ENCODE data around the gene OBSCN. TPM values are rescaled to one million over a fixed set of nuclear protein-coding genes. Genes with fewer than 3 reads are reported as not detected.

The OBSCN gene
- total RNA-seq, 1 donor from 2014 or later = 59.5 TPM

DNA sequence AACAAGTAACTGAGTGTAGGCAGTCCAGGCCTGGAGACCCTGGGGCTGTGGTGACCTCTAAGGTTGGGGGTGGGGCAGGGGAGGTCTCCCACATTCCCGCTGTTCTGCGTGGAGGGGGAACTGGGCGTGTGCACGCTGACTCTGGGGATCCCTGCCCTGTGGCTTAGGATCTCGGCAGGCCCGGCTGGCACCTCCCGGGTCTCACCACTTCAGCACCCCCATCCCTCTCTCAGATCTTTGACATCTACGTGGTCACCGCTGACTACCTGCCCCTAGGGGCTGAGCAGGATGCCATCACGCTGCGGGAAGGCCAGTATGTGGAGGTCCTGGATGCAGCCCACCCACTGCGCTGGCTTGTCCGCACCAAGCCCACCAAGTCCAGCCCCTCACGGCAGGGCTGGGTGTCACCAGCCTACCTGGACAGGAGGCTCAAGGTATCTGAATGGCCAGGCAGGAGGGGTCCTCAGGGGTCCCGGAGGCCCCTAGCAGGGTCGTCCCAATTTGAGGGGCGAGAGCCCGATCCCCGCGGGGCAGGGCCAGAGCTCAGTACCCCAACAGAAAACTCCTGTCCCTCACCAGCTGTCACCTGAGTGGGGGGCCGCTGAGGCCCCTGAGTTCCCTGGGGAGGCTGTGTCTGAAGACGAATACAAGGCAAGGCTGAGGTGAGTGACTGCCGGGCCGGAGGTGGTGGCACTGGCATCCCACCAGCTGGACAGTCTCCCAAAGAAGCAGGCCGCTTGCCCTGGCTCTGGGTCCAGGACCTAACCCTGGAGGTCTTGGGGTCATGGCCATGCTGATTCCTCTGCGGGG is 130.1 kb downstream of the OBSCN start:
- no peak for DNase-seq (ENCODE audit: low read depth)

DNA sequence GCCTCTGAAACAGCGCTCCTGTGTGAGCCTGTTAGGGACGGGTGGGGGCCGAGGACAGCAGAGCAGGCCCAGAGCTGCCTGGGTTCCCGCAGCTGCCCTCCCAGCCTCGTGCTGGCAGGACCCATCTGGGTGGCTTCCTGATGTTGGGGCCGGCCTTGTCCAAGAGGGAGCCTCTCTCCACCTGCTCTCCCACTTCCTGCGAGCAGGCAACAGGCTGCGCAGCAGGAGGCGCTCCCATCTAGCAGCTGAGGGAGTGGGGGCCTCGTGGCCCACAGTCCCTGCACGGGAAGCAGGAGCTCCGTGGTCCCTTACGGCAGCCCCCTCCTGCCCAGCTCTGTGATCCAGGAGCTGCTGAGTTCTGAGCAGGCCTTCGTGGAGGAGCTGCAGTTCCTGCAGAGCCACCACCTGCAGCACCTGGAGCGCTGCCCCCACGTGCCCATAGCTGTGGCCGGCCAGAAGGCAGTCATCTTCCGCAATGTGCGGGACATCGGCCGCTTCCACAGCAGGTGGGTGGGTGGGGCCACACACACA is 130.7 kb downstream of the OBSCN start:
- DNase-seq (ENCODE audit: low read depth) = no peak

DNA sequence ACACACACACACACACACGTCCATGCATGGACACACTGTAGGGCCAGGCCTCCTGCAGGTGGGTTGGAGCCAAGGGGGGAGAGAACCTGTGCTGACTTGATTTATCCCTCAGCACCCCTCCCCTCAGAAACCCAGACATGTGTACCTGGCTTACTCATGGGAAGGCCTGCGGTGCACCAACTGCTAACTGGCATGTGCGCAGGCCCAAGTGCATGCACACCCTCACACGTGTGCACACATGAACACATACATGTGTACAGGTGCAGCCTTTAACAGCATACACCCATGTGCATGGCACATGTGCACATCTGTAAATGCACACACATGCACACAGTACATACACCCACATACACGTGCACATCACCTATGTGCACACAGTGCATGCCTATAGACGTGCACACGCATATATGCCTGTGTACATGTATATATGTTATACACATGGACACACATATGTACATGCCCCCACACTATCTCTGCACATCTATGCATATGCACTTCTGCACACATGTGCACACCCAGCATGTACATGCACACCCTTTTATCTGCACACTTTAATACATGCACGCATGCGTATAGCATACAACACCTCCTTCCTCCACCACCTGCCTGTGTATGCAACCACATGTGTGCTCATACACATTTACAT is 131.3 kb downstream of the OBSCN start:
- DNase-seq (ENCODE audit: low read depth) = no peak

DNA sequence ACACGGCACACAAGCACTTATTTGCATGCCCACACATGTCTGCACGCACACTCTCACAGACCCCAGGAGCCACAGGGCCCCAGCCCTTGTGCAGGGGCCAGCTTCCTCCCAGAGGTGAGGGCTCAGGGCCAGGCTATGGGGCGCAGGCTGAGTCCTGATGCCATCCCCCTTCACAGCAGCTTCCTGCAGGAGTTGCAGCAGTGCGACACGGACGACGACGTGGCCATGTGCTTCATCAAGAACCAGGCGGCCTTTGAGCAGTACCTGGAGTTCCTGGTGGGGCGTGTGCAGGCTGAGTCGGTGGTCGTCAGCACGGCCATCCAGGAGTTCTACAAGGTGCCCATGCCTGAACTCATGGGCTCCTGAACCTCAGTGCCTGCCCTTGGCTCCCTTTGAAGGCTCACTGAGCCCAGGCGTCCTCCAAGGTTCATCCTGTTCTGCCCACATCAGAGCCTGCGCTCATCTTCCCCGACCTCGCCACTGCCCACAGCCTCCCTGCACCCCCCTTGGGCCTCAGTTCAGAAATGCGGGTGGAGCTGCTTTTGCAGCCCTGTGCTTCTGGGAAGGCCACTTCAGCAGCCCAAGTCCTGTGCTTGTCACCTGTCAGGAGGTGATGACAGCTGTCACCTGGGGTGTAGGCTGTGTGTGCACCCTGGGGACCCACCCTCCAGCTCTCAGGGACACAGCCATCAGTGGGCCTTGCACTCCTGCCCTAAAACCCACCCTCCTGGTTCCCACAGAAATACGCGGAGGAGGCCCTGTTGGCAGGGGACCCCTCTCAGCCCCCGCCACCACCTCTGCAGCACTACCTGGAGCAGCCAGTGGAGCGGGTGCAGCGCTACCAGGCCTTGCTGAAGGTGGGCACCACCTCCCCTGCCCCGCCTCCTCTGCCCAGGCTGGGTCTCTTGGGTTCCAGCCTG is 132.2 kb downstream of the OBSCN start:
- no peak for DNase-seq (ENCODE audit: low read depth)

DNA sequence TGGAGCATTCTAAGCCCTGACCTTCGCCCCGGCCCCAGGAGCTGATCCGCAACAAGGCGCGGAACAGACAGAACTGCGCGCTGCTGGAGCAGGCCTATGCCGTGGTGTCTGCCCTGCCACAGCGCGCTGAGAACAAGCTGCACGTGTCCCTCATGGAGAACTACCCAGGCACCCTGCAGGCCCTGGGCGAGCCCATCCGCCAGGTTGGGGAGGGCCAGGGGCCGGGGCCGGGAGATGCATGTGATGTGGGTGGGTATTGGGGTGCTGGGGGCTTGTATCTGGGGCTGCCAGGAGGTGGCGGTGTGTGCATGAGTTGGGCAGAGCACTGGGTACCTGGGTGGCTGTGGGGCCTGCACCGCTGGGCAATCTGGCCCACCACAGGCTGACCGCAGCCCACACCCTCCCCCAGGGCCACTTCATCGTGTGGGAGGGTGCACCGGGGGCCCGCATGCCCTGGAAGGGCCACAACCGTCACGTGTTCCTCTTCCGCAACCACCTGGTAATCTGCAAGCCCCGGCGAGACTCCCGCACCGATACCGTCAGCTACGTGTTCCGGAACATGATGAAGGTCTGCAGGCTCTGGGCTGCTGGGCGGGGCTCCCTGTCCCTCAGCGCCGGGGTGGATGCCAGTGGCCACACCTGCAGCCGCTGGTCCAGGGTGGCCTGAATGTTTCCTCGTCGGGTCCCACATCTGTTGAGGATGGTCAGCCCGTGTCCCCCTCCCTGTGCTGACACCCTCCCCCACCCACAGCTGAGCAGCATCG is 133.0 kb downstream of the OBSCN start:
- no peak for DNase-seq (ENCODE audit: low read depth)

DNA sequence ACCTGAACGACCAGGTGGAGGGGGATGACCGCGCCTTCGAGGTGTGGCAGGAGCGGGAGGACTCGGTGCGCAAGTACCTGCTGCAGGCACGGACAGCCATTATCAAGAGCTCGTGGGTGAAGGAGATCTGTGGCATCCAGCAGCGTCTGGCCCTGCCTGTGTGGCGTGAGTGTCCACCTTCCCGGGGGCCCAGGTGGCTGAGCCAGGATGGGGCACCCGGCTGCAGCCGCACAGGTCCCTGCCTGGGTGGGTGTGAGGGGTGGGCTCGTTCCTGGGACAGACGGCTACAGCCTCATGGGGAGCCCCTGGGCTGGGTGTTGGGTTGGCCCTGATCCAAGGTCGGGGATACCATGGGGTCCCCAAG is 133.6 kb downstream of the OBSCN start:
- no peak for DNase-seq (ENCODE audit: low read depth)

DNA sequence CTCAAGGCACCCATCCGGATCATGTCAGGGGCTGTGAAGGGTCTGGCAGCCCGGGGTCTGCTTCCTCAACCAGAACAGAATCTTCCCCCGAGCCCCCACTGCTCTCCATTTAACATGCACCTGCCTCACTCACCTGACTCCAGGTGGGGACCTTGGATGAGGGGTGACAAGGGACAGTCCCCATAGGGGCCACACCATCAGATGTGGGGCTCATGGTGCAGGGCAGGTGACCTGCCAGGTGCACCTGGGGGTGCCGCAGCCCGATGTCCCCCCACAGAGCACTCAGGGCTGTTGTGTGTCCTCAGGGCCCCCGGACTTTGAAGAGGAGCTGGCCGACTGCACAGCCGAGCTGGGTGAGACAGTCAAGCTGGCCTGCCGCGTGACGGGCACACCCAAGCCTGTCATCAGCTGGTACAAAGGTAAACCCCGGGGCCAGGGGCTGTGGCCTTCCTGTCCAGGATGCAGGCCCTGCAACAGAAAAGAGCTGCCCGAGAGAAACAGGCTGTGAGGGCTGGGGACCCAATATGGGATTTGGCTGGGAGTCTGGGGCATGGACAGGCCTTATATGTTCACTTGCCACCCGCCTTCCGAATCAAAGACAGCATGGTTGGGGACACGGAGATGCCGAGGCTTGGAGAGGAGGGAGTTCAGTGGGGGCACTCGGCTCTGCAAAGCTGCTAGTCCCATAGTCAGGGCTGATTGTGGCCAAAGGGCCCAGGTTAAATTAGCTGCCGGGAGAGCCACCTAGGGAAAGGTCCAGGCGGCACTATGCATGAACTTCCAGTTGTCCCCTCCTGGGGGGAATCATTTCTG is 134.2 kb downstream of the OBSCN start:
- no peak for DNase-seq (ENCODE audit: low read depth)

DNA sequence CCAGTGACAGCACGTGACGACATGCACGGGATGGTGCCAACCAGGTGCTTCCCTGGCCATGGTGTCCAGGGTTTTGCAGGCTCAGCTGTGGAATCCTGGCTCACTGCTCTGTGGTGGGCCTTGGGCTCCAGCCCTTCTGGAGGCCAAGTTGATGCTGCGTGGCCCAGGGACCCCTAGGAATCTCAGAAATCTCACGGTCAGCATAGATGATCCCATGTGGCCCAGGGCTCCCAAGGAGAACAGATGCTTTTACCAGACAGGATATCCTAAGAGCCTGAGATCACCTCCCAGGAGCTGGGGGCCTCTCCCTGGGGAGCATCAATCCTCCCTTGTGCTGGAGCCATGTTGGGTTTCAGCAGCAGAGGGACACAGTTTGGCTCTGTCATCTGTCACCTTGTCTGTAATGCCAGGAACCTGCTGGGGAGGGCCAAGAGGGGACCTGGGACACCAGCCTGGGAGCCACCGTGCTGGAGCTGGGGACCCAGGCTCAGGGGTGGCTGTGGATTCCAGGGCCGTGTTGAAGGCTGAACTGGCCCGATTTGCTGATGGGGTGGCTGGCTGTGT is 134.9 kb downstream of the OBSCN start:
- DNase-seq (ENCODE audit: low read depth) = peak; percentile 53

DNA sequence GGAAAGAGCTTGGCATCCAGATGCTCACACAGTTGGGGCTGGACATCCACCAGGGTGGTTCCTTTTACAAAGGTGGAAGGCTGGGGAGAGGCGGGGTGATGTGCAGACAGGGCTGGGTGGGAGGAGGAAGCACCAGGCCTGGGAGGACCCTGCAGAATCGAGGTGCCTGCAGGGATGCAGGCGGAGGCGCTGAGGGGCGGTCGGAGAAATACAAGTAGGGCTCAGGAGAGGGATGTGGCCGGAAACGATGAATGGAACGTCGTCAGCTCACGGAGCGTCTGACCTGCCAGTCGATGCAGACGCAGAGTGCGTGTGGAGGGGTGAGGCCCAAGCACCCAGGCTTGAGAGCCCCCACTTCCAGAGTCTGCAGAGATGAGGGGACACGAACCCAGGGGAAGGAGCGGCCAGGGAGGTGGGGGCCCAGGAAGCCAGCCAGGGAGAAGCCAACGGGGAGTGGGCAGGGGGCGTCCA is 135.4 kb downstream of the OBSCN start:
- DNase-seq (ENCODE audit: low read depth) = no peak

DNA sequence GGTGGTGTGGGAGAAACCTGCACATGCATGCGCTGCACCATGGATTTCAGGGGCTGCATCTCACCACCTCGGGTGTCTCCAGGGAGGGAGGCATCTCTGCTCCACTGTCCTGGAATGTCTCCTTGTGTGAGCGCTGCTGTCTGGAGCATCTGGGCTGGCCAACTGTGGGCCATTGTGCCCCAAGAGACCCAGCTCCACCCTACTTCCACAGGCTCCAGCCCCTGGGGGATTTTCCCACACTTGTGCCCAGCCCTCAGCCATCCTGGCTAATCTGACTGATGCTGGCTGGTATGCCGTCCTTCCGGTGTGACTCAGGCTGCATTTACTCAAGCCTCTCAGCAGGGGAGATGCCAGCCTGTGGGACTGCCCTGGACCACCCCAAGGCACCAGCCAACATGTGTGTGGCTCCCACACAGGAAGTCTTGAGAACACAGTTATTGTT is 136.8 kb downstream of the OBSCN start:
- peak; percentile 79 for DNase-seq (ENCODE audit: low read depth)

DNA sequence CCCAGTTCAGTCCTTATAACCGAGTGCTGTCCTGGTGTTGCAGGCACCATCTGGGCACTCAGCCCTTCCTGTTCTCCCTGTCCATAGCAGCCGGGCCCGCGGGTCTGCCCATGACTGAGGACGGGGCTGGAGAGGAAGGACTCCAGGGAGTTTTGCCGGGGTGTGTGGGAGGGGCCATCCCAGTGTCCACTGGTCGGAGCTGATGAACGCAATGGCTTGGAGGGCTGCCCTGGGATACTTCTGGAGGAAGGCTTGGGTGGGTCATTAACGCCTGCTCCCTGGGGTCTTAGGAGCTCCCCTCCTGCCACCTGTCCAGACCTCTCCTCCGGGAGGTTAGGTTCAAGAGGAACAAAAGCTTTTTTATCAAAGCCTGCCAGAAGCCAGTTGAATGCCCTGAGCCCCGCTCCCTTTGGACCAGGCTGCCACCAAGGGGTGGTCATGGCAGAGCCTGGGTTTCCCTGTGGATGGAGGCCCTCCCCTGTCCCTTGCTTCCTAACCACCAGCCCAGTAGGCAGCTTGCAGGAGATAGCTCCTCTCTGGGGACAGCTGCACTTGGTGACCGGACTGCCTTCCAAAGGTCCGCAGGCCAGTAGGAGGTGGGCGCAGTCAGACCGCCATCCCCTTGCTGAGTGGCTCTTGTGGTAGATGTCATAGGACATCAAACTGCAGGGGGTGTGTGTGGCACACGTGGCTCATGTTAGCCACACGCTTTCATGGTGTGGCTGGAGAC is 137.5 kb downstream of the OBSCN start:
- DNase-seq (ENCODE audit: low read depth) = peak; percentile 84

DNA sequence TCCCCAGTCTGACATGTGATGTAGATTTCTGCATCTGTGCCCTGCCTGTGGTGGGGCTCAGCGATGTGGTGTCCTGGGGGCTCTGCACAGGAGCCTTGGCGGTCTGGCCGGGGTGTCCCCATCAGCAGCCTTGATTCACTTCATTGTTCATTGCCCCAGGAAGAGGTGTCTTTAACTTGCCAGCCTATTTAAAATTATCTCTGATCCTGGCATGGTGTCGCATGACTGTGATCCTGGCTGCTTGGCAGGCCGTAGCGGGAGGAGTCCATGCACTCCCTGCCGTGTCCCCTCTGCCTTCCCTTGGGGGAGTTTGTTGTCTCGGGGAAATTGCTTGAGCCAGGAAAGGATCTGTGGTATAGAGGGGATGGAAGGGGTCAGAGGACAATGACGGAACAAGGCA is 138.9 kb downstream of the OBSCN start:
- no peak for DNase-seq (ENCODE audit: low read depth)

DNA sequence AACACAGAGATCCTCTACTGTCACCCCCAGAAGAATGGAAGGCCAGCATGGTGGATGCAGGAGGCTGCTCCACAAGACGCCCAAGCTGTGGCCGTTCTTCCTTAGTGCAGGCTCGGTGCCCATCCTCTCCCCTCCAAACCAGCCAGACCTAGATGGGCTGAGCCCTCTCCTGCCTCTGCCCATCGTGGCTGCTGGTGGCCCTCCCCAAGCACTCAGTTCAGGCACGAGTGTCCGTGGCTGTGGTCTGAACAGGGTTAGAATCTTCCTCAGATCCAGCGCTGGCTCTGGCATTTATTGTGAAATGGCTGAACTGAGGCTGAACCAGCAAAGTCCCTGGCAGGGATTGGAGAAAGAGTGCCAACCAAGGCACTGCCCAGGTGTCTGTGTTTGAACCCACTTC is 139.3 kb downstream of the OBSCN start:
- DNase-seq (ENCODE audit: low read depth) = no peak

DNA sequence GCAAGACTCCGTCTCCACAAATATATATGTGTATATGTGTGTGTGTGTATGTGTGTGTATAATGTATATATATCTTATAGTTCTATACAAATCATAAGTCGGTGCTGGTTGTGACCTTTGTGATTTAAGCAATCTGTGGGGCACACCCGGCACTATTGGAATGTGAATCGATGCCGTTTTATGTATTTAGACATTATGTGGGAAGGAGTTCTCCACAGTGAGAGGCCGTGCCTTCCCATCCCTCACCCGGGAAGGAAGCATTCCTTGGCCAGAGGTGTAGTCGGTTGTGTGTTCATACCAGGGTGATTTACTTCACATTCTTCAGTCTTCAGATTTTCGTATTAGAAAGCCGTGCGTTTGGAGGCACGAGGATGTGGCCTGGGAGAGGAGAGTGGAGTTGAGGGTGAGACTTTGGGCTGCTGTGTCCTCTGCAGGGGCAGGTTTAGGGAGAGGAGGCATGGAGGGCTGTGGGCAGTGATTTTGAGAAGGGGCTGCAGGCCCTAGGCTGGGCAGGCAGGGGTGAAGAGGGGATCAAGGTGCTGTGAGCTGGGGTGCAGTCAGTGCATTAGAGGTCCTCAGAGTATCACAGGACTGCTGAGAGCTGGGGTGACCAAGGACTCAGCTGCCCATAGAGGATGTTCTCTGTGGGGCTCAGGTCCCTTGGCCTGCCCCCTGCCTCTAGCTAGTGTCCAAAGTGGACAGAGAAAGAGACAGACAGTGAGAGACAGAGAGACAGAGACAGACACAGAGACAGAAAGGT is 141.0 kb downstream of the OBSCN start:
- no peak for DNase-seq (ENCODE audit: low read depth)

DNA sequence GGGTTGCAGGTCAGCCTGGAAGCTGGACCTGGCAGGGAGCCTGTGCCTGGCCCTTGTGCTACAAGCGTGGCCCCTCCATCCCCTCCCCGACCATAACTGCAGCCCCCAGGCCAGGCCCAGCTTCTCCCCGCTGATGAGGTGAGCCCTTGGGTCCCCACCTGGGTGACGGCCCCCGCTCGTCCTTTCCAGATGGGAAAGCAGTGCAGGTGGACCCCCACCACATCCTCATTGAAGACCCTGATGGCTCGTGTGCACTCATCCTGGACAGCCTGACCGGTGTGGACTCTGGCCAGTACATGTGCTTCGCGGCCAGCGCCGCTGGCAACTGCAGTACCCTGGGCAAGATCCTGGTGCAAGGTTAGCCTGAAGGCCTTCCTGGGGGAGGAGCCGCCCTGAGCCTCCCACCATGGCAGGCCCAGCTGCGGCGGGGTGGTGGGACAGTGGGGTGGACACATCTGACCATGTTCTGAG is 141.9 kb downstream of the OBSCN start:
- no peak for DNase-seq (ENCODE audit: low read depth)

DNA sequence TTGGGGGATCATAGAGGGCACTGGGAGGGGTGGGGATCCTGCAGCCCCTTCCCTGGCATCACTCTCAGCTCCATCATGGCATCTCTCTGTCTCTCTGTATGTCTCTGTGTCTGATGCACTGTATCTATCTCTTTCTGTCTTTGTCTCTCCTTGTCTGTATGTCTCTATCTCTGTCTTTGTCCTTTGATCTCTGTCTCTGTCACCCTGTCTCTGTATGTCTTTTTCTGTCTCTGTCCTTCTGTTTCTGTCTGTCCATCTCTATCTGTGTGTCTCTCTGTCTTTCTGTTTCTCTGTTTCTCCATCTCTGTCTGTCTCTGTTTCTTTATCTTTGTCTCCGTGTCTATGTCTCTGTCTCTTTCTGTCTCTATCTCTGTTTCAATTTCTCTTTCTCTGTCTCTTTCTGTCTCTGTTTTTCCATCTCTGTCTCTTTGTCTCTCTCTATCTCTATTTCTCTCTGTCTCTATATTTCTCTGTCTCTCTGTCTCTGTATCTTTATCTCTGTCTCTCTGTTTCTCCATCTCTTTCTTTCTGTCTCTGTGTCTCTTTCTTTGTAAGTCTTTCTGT is 142.4 kb downstream of the OBSCN start:
- no peak for DNase-seq (ENCODE audit: low read depth)

All from myocyte (in vitro differentiated cells).